HepG2 (cell line): ENCODE results near the gene VPS52. TPM values are rescaled to one million over a fixed set of nuclear protein-coding genes. Genes with fewer than 3 reads are reported as not detected.
A peak's percentile ranks its signal among the peaks of the same experiment; 100 is the strongest.

Source experiments
- ADNP ChIP-seq: sonication (generic); formaldehyde crosslinking; IDR thresholded peaks from 2 replicates; pipeline ENCODE4 v1.4.0; 2020; ENCODE audit warnings: missing genetic modification reagents
- AKAP8 ChIP-seq: sonication (generic); formaldehyde crosslinking; IDR thresholded peaks from 2 replicates; pipeline ENCODE4 v1.5.1; 2020; ENCODE audit warnings: mild to moderate bottlenecking, missing genetic modification reagents
- ELF1 ChIP-seq: sonication (generic); formaldehyde crosslinking; IDR thresholded peaks from 2 replicates; pipeline ENCODE4 v1.4.0; 2020; ENCODE audit warnings: missing genetic modification reagents
- HDAC2 ChIP-seq: sonication (generic); formaldehyde crosslinking; IDR thresholded peaks from 2 replicates; pipeline ENCODE4 v1.4.0; 2020; ENCODE audit warnings: missing genetic modification reagents
- HNRNPK ChIP-seq: fragments of 200-400 bp; formaldehyde crosslinking; IDR thresholded peaks from 2 replicates; pipeline ENCODE4 v1.6.1; 2018; ENCODE audit warnings: low read length, low read depth, moderate library complexity, mild to moderate bottlenecking; ENCODE audit not compliant: poor library complexity, severe bottlenecking
- PPARG ChIP-seq: conservative IDR thresholded peaks from 2 replicates; pipeline ENCODE4 v1.6.1; 2016; ENCODE audit warnings: missing biosample characterization, missing genetic modification reagents
- SYNCRIP ChIP-seq: fragments of 200-400 bp; formaldehyde crosslinking; IDR thresholded peaks from 2 replicates; pipeline ENCODE4 v1.6.1; 2018; ENCODE audit warnings: mild to moderate bottlenecking, low read depth, low read length; ENCODE audit not compliant: insufficient read depth
- ZKSCAN8 ChIP-seq: IDR thresholded peaks from 2 replicates; pipeline ENCODE4 v1.6.1; 2016; ENCODE audit warnings: borderline replicate concordance, missing genetic modification reagents, missing compliant biosample characterization
- ZNF20 ChIP-seq: sonication (generic); formaldehyde crosslinking; IDR thresholded peaks from 2 replicates; pipeline ENCODE4 v1.4.0; 2020; ENCODE audit warnings: mild to moderate bottlenecking, moderate library complexity, missing genetic modification reagents
- ZNF224 ChIP-seq: sonication (generic); formaldehyde crosslinking; IDR thresholded peaks from 2 replicates; pipeline ENCODE4 v1.5.0; 2020; ENCODE audit warnings: mild to moderate bottlenecking, missing genetic modification reagents
- ZNF878 ChIP-seq: sonication (generic); formaldehyde crosslinking; IDR thresholded peaks from 2 replicates; pipeline ENCODE4 v1.8.1; 2023; ENCODE audit warnings: mild to moderate bottlenecking, missing genetic modification reagents, moderate library complexity
- polyA plus RNA-seq, 8 experiments: library from polyadenylated mRNA; depleted of rRNA in 3 of 8; stranded (reverse) in 7 of 8; unstranded in 1 of 8; fragments of >200 nt; fragmentation: Illumina TruSeq in 4 of 8; extraction: Trizol in 4 of 8; gene quantifications; 2 replicates each; pipeline versions ENCODE4 v1.2.1 to v1.2.3, GENCODE V29; 2011 to 2016; ENCODE audit warnings: low read depth in 4 of 8, missing spikeins in 1 of 8, mixed read lengths in 1 of 8; ENCODE audit not compliant: insufficient read depth in 1 of 8
- total RNA-seq, 5 experiments: library from RNA; depleted of rRNA; stranded (reverse); fragments of >200 nt; fragmentation: Illumina TruSeq; extraction: Trizol; gene quantifications; 2 replicates each; pipeline ENCODE4 v1.2.3, GENCODE V29; 2016; ENCODE audit warnings: low read depth in 1 of 5
- TF ChIP-seq, protein P1 (sequence below): IDR thresholded peaks from 2 replicates; pipeline ENCODE4 v1.6.1; 2018; ENCODE audit warnings: missing genetic modification reagents, mild to moderate bottlenecking, missing compliant biosample characterization
- TF ChIP-seq, protein P2 (sequence below): sonication (generic); formaldehyde crosslinking; conservative IDR thresholded peaks from 2 replicates; pipeline ENCODE4 v1.8.0; 2022; ENCODE audit warnings: low read depth, missing genetic modification reagents
- TF ChIP-seq, protein P3 (sequence below): sonication (generic); formaldehyde crosslinking; IDR thresholded peaks from 2 replicates; pipeline ENCODE4 v1.5.0; 2020; ENCODE audit warnings: mild to moderate bottlenecking, missing genetic modification reagents
- TF ChIP-seq, protein P4 (sequence below): sonication (generic); formaldehyde crosslinking; IDR thresholded peaks from 2 replicates; pipeline ENCODE4 v1.5.1; 2020; ENCODE audit warnings: missing genetic modification reagents, mild to moderate bottlenecking, borderline replicate concordance
- TF ChIP-seq, protein P5 (sequence below): sonication (generic); formaldehyde crosslinking; IDR thresholded peaks from 2 replicates; pipeline ENCODE4 v1.5.1; 2020; ENCODE audit warnings: mild to moderate bottlenecking, missing genetic modification reagents, moderate library complexity

The VPS52 gene
- total and polyA plus RNA-seq, 2 of the 13 experiments (the other 11 are each of a cell fraction or from before 2014, with no cell fraction given) = 48.9 to 85.5 TPM

DNA sequence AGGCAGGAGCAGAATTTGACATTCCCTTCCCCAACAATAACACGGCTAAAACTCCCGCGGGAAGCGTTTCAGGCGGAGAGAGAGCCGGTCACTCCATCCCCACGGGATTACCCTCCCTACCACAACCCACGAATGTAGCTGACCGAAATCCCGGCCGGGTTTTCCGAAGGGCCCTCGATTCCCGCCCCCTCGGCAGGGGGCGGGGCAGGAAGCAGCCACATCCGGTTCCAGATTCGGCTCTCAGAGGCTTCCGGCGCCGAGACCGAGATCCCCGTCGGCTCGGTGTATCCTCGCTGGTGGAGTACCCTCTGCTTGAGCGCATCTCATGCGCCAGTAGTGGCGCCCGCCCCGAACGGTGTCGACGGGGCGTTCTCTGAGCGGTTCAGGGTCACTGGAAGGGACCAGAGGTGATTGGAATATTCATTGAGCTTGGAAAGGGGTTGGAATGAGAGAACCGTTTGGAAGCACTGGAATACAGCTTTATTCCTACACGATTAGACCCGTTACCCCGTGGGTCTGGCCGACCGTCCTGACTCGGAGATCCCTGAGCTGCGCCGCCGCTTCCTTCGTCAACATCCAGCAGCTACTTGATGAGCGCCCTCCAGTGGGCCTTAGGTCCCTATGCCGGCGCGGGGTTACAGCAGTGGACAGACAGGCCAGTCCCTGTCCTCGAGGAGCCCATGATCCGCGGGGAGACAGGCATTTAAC, 27.7 kb upstream of the VPS52 start (continued):
- TF ChIP-seq, protein P1, sequence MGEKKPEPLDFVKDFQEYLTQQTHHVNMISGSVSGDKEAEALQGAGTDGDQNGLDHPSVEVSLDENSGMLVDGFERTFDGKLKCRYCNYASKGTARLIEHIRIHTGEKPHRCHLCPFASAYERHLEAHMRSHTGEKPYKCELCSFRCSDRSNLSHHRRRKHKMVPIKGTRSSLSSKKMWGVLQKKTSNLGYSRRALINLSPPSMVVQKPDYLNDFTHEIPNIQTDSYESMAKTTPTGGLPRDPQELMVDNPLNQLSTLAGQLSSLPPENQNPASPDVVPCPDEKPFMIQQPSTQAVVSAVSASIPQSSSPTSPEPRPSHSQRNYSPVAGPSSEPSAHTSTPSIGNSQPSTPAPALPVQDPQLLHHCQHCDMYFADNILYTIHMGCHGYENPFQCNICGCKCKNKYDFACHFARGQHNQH (CRISPR knock-in tag) = peak; percentile 94
- TF ChIP-seq PPARG (CRISPR knock-in tag) (peak; percentile 35; the same call in 1 of the 2 replicates), HDAC2 (CRISPR knock-in tag) (peak; percentile 83), AKAP8 (CRISPR knock-in tag) (no peak), SYNCRIP (no peak), ZNF224 (CRISPR knock-in tag) (peak; percentile 84; the same call in 1 of the 2 replicates), ADNP (CRISPR knock-in tag) (no peak; the same call in 1 of the 2 replicates), ELF1 (CRISPR knock-in tag) (peak; percentile 84), ZKSCAN8 (CRISPR knock-in tag) (peak; percentile 63), ZNF878 (peak; percentile 96), ZNF20 (CRISPR knock-in tag) (0 out of 2 replicates have a peak, but pooled peaks have one; percentile 75), HNRNPK (no peak)
- TF ChIP-seq, protein P2, sequence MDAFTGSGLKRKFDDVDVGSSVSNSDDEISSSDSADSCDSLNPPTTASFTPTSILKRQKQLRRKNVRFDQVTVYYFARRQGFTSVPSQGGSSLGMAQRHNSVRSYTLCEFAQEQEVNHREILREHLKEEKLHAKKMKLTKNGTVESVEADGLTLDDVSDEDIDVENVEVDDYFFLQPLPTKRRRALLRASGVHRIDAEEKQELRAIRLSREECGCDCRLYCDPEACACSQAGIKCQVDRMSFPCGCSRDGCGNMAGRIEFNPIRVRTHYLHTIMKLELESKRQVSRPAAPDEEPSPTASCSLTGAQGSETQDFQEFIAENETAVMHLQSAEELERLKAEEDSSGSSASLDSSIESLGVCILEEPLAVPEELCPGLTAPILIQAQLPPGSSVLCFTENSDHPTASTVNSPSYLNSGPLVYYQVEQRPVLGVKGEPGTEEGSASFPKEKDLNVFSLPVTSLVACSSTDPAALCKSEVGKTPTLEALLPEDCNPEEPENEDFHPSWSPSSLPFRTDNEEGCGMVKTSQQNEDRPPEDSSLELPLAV (CRISPR knock-in tag) = 0 out of 2 replicates have a peak, but pooled peaks have one; percentile 47
- TF ChIP-seq, protein P3, sequence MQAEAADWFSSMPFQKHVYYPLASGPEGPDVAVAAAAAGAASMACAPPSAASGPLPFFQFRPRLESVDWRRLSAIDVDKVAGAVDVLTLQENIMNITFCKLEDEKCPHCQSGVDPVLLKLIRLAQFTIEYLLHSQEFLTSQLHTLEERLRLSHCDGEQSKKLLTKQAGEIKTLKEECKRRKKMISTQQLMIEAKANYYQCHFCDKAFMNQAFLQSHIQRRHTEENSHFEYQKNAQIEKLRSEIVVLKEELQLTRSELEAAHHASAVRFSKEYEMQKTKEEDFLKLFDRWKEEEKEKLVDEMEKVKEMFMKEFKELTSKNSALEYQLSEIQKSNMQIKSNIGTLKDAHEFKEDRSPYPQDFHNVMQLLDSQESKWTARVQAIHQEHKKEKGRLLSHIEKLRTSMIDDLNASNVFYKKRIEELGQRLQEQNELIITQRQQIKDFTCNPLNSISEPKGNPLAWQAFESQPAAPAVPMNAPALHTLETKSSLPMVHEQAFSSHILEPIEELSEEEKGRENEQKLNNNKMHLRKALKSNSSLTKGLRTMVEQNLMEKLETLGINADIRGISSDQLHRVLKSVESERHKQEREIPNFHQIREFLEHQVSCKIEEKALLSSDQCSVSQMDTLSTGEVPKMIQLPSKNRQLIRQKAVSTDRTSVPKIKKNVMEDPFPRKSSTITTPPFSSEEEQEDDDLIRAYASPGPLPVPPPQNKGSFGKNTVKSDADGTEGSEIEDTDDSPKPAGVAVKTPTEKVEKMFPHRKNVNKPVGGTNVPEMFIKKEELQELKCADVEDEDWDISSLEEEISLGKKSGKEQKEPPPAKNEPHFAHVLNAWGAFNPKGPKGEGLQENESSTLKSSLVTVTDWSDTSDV (CRISPR knock-in tag) = no peak
- TF ChIP-seq, protein P4, sequence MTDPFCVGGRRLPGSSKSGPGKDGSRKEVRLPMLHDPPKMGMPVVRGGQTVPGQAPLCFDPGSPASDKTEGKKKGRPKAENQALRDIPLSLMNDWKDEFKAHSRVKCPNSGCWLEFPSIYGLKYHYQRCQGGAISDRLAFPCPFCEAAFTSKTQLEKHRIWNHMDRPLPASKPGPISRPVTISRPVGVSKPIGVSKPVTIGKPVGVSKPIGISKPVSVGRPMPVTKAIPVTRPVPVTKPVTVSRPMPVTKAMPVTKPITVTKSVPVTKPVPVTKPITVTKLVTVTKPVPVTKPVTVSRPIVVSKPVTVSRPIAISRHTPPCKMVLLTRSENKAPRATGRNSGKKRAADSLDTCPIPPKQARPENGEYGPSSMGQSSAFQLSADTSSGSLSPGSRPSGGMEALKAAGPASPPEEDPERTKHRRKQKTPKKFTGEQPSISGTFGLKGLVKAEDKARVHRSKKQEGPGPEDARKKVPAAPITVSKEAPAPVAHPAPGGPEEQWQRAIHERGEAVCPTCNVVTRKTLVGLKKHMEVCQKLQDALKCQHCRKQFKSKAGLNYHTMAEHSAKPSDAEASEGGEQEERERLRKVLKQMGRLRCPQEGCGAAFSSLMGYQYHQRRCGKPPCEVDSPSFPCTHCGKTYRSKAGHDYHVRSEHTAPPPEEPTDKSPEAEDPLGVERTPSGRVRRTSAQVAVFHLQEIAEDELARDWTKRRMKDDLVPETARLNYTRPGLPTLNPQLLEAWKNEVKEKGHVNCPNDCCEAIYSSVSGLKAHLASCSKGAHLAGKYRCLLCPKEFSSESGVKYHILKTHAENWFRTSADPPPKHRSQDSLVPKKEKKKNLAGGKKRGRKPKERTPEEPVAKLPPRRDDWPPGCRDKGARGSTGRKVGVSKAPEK (CRISPR knock-in tag) = no peak; the same call in 1 of the 2 replicates
- TF ChIP-seq, protein P5, sequence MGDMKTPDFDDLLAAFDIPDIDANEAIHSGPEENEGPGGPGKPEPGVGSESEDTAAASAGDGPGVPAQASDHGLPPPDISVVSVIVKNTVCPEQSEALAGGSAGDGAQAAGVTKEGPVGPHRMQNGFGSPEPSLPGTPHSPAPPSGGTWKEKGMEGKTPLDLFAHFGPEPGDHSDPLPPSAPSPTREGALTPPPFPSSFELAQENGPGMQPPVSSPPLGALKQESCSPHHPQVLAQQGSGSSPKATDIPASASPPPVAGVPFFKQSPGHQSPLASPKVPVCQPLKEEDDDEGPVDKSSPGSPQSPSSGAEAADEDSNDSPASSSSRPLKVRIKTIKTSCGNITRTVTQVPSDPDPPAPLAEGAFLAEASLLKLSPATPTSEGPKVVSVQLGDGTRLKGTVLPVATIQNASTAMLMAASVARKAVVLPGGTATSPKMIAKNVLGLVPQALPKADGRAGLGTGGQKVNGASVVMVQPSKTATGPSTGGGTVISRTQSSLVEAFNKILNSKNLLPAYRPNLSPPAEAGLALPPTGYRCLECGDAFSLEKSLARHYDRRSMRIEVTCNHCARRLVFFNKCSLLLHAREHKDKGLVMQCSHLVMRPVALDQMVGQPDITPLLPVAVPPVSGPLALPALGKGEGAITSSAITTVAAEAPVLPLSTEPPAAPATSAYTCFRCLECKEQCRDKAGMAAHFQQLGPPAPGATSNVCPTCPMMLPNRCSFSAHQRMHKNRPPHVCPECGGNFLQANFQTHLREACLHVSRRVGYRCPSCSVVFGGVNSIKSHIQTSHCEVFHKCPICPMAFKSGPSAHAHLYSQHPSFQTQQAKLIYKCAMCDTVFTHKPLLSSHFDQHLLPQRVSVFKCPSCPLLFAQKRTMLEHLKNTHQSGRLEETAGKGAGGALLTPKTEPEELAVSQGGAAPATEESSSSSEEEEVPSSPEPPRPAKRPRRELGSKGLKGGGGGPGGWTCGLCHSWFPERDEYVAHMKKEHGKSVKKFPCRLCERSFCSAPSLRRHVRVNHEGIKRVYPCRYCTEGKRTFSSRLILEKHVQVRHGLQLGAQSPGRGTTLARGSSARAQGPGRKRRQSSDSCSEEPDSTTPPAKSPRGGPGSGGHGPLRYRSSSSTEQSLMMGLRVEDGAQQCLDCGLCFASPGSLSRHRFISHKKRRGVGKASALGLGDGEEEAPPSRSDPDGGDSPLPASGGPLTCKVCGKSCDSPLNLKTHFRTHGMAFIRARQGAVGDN (CRISPR knock-in tag) = peak; percentile 91
